Stimulated activated naive B cell treated with anti-CD40 and anti-IgM and Interleukin-4, amounts not matched to agents 10 μg/mL and 1 μg/mL and 100 μg/mL, for 72 hours (primary cell): Measurements from ENCODE around the gene EIF1AY.

Experiments used
- ATAC-seq, 2 donors: fragments of 150-1000 bp; cut with Tn5 transposase; replicated peaks; 2 replicates each; pipeline ENCODE4 v1.10.0; 2021; ENCODE audit warnings: moderate library complexity in 1 of 2
- DNase-seq: peaks from one replicate; pipeline ENCODE4 v3.0.0; 2021
- H3K27ac Mint-ChIP-seq: one replicate; pipeline ENCODE4 v1.8.0; 2022; ENCODE audit warnings: mild to moderate bottlenecking, mixed read lengths
- H3K27me3 Mint-ChIP-seq, 2 donors: one replicate each; pipeline ENCODE4 v1.8.0; 2022; ENCODE audit warnings: mixed read lengths in 2 of 2
- H3K36me3 Mint-ChIP-seq, 2 donors: one replicate each; pipeline ENCODE4 v1.8.0; 2022; ENCODE audit warnings: mixed read lengths in 2 of 2, mild to moderate bottlenecking in 1 of 2
- H3K4me1 Mint-ChIP-seq, 2 donors: one replicate each; pipeline ENCODE4 v1.8.0; 2022; ENCODE audit warnings: mixed read lengths in 2 of 2, mild to moderate bottlenecking in 1 of 2
- H3K4me3 Mint-ChIP-seq, 2 donors: one replicate each; pipeline ENCODE4 v1.8.0; 2022; ENCODE audit warnings: mild to moderate bottlenecking in 2 of 2, mixed read lengths in 2 of 2, moderate library complexity in 1 of 2
- H3K9me3 Mint-ChIP-seq, 2 donors: one replicate each; pipeline ENCODE4 v1.8.0; 2022; ENCODE audit warnings: mixed read lengths in 2 of 2, mild to moderate bottlenecking in 1 of 2

Gene EIF1AY

DNA sequence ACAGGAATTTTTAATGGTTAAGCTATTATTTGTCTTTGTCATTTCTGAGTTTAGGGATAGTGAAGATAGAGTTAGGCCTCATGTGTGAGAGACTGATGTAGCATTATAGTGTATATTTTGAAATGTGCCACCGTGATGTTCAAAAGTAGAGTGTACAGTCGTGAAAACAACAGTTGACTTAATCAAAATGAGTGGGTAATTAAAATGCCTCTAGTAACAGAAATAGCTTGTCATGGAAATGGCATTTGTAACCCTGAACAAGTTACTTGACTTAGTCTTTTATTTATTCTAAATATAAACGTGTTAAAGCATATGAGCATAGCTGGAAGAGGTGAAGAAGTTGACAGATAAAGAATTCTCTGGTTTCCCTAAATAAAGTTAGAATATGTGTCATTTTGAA, 6.1 kb downstream of the EIF1AY start:
- Mint-ChIP-seq H3K4me3 (no peak overlapping the region), H3K27ac (no peak overlapping the region), H3K36me3 (no peaks in the 10 kb centered on the region), H3K4me1 (no peaks in the 10 kb centered on the region), H3K27me3 (no peaks in the 10 kb centered on the region), H3K9me3 (no peaks in the 10 kb centered on the region)
- ATAC-seq (no peak), DNase-seq (no peak)

DNA sequence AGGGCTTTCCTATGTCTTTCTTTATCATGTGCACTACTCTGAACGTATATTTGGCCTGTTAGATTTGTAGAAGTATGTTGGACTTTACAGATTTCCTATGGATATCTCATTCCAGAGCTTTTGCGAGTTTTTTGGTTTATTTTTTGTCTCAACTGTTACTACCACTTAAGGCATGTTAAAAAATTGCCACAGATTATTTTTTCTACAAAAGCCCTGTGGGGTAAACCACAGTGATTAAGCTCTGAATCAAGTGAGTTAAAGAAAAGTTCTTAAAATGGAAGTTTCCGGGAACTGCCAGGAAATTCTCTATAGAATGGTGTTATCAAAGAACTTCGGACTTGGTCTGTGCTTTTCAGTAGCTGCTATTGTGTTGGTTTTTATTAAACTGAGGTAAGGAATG, 10.6 kb downstream of the EIF1AY start:
- no peak for ATAC-seq
- no peaks in the 10 kb centered on the region for H3K36me3 Mint-ChIP-seq
- H3K27ac Mint-ChIP-seq, result no peak overlapping the region
- H3K9me3 Mint-ChIP-seq, result no peaks in the 10 kb centered on the region
- no peaks in the 10 kb centered on the region for H3K4me1 Mint-ChIP-seq
- no peaks in the 10 kb centered on the region for H3K27me3 Mint-ChIP-seq
- no peak for DNase-seq
- no peak overlapping the region for H3K4me3 Mint-ChIP-seq
